Smooth muscle cell (in vitro differentiated cells): ENCODE results near the gene HM13. TPM values are rescaled to one million over a fixed set of nuclear protein-coding genes. Genes with fewer than 3 reads are reported as not detected.
"Not testable (repeated sequence)": the region's sequence is repeated elsewhere in the genome, so short reads cannot be mapped to it uniquely, and the experiment has no call there.

ENCODE experiments used
- DNase-seq: peaks from one replicate; lab custom pipeline; 2025; ENCODE audit not compliant: unreplicated experiment; lab: John Stamatoyannopoulos, UW
- H2AFZ ChIP-seq: fragments of 200-600 bp; sonication (generic); 2 replicates; pipeline ENCODE4 v1.6.0; 2016; ENCODE audit warnings: antibody characterized with exemption, low read depth, mild to moderate bottlenecking
- H3F3A ChIP-seq: fragments of 200-600 bp; sonication (generic); 2 replicates; pipeline ENCODE4 v1.6.0; 2017; ENCODE audit warnings: antibody characterized with exemption, low read depth
- H3K27ac ChIP-seq: fragments of 200-600 bp; sonication (generic); 2 replicates; pipeline ENCODE4 v1.5.1; 2016; ENCODE audit warnings: low read depth, mild to moderate bottlenecking
- H3K27me3 ChIP-seq: fragments of 200-600 bp; sonication (generic); 2 replicates; pipeline ENCODE4 v1.6.1; 2016; ENCODE audit warnings: low read depth, mild to moderate bottlenecking
- H3K36me3 ChIP-seq: fragments of 200-600 bp; sonication (generic); 2 replicates; pipeline ENCODE4 v1.5.1; 2016; ENCODE audit warnings: low read depth
- H3K4me1 ChIP-seq: fragments of 200-600 bp; sonication (generic); 2 replicates; pipeline ENCODE4 v1.5.1; 2016; ENCODE audit warnings: low read depth
- H3K4me2 ChIP-seq: fragments of 200-600 bp; sonication (generic); 2 replicates; pipeline ENCODE4 v1.6.0; 2016; ENCODE audit warnings: mild to moderate bottlenecking
- H3K4me3 ChIP-seq: fragments of 200-600 bp; sonication (generic); 2 replicates; pipeline ENCODE4 v1.5.1; 2016; ENCODE audit warnings: mild to moderate bottlenecking
- H3K79me2 ChIP-seq: fragments of 200-600 bp; sonication (generic); 2 replicates; pipeline ENCODE4 v1.6.0; 2016; ENCODE audit warnings: low read depth, mild to moderate bottlenecking
- H3K9ac ChIP-seq: fragments of 200-600 bp; sonication (generic); 2 replicates; pipeline ENCODE4 v1.6.0; 2016; ENCODE audit warnings: low read depth
- H3K9me3 ChIP-seq: fragments of 200-600 bp; sonication (generic); replicated peaks from 2 replicates; pipeline ENCODE4 v1.5.1; 2016; ENCODE audit warnings: low read depth
- H4K20me1 ChIP-seq: fragments of 200-600 bp; sonication (generic); 2 replicates; pipeline ENCODE4 v1.6.0; 2016; ENCODE audit warnings: low read depth
- WGBS: methylation state at CpG from one replicate; pipeline ENCODE4 v1.1.7; 2016; ENCODE audit warnings: low lambda C conversion rate; 5-methylcytosine and 5-hydroxymethylcytosine counted together
- polyA plus RNA-seq: library from polyadenylated mRNA; unstranded; fragments of >200 nt; fragmentation: Nextera tagmentation; extraction: Ambion mirVana; gene quantifications from 2 replicates; pipeline ENCODE4 v1.2.1, GENCODE V29; 2016
- total RNA-seq: library from RNA; depleted of rRNA; stranded (reverse); fragments of >200 nt; gene quantifications from 2 replicates; pipeline ENCODE4 v1.2.3, GENCODE V29; 2014
- TF ChIP-seq, protein P1 (sequence below): fragments of 200-600 bp; sonication (generic); IDR thresholded peaks from 2 replicates; pipeline ENCODE4 v1.5.1; 2017; ENCODE audit warnings: borderline replicate concordance, mild to moderate bottlenecking, antibody characterized with exemption; ENCODE audit not compliant: insufficient read depth, poor library complexity, severe bottlenecking

HM13 gene
- total and polyA plus RNA-seq, 2 experiments from 2014 or later = 210 to 336 TPM

DNA sequence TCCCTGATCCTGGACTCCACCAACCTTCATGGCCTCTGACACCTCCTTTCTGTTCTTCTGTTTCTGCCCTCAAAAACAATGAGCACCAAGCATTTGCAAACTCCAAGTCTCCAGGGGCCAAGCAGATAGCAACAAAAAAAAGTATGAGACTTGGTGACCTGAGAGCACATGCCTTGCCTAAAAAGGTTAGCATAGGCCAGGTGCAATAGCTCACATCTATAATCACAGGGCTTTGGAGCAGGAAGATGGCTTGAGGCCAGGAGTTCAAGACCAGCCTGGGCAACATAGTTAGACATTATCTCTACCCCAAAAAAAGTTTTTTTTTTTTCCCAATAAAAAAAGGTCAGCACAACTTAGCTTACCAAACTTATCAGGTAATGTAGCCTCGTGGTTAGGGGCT, 13.7 kb upstream of the HM13 start:
- Histone ChIP-seq H3K9me3 (no peaks in the 10 kb centered on the region), H3K36me3 (no peaks in the 10 kb centered on the region), H3K4me1 (no peaks in the 10 kb centered on the region), H3K4me3 (no peak overlapping the region), H3K79me2 (no peaks in the 10 kb centered on the region), H4K20me1 (no peaks in the 10 kb centered on the region), H3K4me2 (no peak overlapping the region), H3K9ac (no peak overlapping the region), H2AFZ (no peak overlapping the region), H3K27me3 (no peaks in the 10 kb centered on the region), H3F3A (no peaks in the 10 kb centered on the region), H3K27ac (no peak overlapping the region)
- DNase-seq = no peak
- WGBS = 56% methylated on average over 1 of the region's 1 CpG
- TF ChIP-seq, protein P1, sequence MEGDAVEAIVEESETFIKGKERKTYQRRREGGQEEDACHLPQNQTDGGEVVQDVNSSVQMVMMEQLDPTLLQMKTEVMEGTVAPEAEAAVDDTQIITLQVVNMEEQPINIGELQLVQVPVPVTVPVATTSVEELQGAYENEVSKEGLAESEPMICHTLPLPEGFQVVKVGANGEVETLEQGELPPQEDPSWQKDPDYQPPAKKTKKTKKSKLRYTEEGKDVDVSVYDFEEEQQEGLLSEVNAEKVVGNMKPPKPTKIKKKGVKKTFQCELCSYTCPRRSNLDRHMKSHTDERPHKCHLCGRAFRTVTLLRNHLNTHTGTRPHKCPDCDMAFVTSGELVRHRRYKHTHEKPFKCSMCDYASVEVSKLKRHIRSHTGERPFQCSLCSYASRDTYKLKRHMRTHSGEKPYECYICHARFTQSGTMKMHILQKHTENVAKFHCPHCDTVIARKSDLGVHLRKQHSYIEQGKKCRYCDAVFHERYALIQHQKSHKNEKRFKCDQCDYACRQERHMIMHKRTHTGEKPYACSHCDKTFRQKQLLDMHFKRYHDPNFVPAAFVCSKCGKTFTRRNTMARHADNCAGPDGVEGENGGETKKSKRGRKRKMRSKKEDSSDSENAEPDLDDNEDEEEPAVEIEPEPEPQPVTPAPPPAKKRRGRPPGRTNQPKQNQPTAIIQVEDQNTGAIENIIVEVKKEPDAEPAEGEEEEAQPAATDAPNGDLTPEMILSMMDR = no peak

DNA sequence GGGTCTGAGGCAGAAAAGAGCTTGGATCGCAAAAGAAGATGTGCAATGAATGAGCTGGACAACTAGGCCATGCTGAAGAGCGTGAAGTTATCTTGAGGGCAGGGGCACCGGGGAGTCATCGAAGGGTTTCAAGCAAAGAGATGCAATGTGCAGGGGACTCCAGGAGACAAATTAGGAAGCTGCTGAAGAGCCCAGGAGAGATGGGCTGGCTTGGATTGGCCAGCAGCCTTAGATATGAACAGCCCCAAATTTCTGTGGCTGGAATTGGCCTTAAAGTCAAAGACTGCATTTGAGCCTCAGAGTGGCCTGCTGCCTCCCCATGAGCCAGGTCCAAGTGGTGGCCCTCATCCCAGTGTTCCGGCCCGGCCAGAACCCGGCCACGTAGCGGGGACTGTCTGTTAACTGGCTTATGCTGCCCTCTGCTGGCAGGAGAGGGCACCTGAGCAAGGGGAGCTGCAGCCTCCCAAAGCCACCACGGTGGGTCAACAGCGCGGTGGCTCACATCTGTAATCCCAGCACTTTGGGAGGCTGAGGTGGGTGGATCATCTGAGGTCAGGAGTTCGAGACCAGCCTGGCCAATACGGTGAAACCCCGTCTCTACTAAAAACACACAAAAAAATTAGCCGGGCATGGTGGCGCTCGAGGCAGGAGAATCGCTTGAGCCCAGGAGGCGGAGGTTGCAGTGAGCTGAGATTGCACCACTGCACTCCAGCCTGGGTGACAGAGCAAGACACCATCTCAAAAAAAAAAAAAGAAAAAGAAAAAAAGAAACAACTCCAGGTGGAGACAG, 11.2 kb upstream of the HM13 start:
- not testable (repeated sequence) for H3K9me3 ChIP-seq, H2AFZ ChIP-seq, H3F3A ChIP-seq, H3K4me2 ChIP-seq, H3K4me1 ChIP-seq, H3K27ac ChIP-seq, H3K9ac ChIP-seq, H3K4me3 ChIP-seq, H3K27me3 ChIP-seq, H4K20me1 ChIP-seq, H3K79me2 ChIP-seq, H3K36me3 ChIP-seq
- TF ChIP-seq, protein P1 = peak; percentile 95
- peak; percentile 16 for DNase-seq
- 44% methylated on average over 20 of the region's 20 CpGs for WGBS

DNA sequence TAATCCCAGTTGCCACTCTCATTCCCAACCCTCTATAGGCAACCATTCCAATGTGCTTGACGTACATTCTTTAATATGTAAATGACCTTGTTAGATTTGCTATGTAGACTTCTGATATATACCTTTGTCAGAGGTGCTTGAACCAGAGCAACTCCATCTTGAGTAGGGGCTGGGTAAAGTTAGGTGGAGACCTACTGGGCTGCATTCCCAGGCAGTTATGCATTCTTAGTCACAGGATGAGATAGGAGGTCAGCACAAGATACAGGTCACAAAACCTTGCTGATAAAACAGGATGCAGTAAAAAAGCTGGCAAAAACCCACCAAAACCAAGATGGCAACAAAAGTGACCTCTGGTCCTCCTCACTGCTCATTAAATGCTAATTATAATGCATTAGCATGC, 8.3 kb upstream of the HM13 start:
- Histone ChIP-seq H3K4me1 (no peaks in the 10 kb centered on the region), H3K27me3 (no peaks in the 10 kb centered on the region), H3K4me3 (no peak overlapping the region), H3K9ac (no peak overlapping the region), H3K27ac (no peak overlapping the region), H3K9me3 (no peaks in the 10 kb centered on the region), H3K4me2 (no peak overlapping the region), H4K20me1 (no peaks in the 10 kb centered on the region), H2AFZ (no peak overlapping the region), H3K36me3 (no peaks in the 10 kb centered on the region), H3F3A (no peaks in the 10 kb centered on the region), H3K79me2 (no peaks in the 10 kb centered on the region)
- TF ChIP-seq, protein P1 = no peak
- DNase-seq = no peak
- 80% methylated on average over 1 of the region's 1 CpG for WGBS
